GM19099 (cell line): ENCODE data around the gene ESYT3.

Source experiments
- POLR2A ChIP-seq: IDR thresholded peaks from 3 replicates; pipeline ENCODE4 v1.6.1; 2011; ENCODE audit warnings: low read depth; ENCODE audit not compliant: insufficient read length; ENCODE audit errors: extremely low read depth

The ESYT3 gene

DNA sequence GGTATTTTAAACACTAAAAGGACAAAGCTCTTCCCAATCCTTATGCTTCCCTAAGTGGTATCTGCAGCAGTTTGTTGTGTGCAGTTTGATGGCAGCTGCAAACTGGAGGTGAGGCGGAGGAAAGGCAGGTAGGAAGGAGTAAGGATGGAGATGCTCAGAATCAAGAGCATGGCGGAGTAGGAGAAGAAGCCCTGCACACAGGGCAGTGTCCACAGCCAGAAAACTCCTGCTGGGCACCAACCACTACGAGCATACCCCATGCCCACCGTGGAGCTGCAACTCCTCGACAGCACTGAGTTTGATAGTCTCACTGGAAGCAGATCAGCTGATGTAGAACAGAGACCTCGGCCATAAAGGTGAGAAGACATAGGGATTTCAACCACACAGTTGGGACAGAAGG lies 30.3 kb upstream of the ESYT3 start:
- TF ChIP-seq POLR2A = no peak

DNA sequence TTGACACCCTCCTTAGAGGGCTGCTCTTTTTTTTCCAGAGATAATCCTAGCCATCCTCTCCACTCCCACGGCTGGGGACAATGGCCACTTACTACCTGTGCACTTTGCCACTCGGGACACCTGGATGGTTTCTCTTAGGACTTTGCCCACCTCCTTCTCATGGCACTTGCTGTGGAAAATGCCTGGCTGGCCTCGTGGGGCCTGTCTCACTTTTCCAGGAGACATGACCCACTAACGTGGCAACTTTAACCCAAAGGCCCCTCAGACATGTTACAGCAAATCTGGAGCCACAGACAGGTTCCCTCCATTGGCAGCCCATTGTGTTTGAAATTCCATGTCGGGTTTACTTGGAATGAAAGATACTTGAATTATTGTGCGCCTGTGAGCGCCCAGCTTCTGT lies 29.4 kb upstream of the ESYT3 start:
- no peak for TF ChIP-seq POLR2A

DNA sequence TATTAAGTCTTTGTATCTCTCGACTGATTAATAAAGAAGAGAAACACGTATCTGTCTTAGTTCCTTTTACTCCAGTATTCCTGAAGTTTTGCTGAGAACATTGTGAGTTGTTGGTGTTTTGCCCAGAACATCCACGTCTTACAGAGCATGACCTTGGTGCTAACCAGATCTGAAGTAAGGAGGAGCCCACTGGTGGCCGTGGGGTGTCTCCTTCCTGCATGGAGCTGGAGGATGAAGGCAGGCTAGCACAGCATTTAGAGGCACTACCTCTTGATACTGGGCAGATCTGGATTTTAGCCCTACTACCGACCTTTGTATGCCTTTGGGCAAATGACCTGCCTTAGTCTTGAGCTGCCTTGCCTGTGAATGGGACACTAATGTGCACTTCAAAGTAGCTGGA lies 28.9 kb upstream of the ESYT3 start:
- TF ChIP-seq POLR2A = no peak

DNA sequence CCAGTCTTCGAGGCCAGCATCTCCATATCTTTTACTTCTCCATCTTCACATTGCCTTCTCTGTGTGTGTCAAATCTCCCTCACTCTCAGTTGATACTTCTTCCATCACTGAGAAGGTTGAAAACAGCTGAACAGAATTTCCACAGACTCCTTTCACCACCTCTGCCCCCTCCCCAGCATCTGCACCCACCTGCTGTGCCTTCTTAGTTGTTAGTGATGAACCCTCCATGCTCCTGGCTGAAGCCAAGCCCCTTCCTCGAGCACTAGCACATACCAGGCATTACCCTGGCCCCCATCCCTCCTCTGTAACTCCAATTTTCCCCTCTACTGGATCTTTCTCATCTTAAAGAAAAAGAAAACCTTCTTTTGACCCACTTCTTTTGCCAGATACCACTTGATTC lies 27.8 kb upstream of the ESYT3 start:
- no peak for TF ChIP-seq POLR2A

DNA sequence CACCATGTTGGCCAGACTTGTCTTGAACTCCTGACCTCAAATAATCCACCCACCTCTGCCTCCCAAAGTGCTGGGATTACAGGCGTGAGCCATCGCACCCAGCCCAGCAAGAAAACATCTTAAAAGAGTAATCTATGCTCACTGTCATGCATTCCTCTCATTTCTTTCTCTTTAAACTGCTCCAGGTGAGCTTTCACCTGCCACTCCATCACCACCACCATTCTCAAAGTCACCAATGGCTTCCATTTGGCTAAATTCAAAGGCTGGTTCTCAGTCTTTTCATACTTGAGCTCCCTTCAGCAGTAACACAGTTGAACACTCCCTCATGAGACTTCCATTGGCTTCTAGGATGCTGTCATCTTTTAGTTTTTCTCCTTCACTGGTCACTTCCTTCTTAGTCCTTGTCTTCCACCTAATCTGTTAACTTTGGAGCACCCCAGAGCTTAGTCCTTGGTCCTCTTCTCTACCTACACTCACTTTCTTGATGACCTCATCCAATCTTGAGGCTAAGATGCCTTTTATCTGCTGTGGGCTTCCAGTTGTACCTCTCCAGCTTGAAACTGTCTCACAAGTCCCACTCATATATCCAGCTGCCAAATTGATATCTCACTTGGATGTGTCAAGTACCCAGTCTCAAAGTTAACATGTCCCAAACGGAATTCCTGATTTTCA lies 27.0 kb upstream of the ESYT3 start:
- TF ChIP-seq POLR2A = no peak

DNA sequence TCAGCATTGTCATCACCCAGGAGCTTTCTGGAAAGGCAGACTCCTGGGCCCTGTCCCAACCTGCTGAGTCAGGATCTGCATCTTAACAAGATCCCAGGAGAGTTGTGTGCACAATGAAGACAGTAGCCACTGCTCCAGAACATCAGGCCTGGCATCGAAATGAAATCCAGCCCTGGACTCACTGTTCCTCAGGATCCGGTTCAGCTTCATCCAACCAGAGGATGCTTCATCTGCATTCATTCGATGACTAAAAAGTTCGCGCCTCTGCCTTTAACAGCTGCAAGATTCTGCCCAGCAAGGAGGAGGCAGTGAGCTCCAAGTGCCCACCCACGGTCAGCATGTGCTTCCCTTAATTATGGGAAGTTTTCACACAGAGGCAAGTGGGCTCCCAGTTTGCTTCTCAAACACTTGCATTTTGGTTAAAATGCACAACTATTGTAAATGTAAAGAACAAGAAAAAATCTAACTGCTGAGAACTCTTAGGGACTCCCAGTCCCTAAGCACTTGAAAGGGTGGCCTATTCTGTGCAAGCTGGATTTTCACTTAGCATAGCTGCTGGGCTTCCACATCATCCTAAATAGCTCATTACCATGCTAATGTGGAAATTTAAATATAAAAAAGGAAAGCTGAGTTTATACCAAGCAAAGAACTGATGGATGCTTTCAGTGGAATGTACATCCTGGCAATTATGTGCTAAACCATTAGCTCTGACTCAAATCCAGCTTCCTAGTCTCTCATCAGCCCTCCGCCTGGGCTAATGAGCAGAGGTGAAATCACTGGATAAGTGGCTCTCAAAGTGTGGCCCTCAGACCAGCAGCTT lies 25.5 kb upstream of the ESYT3 start:
- no peak for TF ChIP-seq POLR2A

DNA sequence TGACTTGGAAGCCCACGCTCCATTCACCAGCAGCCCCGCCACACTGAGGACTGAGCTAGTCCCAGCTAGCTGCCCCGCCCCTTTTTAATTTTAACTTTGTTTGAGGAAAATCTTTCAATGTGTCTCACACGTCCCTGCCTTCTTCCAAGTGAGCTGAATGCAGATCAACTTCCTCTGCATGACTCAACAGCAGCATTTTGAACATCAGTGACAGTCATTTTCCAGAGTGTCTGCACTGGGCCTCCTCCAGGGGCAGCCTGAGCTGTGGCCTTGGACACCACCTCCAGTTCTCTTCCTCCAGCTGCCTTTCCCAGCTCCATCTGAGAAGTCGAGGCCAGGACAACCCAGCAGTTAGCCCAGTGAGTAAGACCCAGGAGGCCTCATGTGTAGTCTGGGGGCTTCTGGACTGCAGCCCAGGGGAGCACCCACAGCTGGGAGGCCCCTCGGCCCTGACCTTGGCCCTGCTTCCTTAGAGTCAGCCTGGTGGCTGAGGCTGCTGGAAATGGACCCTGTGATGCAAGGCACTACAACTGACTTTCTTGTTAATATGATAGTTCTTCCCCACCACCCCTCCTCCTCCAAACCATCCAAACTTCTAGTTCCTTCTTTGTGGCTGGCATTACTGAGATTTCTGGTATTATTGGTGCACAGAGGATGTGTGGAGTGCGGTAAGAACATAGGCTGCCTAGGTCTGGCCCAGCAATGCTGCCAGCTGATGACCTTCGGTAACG lies 21.4 kb upstream of the ESYT3 start:
- TF ChIP-seq POLR2A = no peak

DNA sequence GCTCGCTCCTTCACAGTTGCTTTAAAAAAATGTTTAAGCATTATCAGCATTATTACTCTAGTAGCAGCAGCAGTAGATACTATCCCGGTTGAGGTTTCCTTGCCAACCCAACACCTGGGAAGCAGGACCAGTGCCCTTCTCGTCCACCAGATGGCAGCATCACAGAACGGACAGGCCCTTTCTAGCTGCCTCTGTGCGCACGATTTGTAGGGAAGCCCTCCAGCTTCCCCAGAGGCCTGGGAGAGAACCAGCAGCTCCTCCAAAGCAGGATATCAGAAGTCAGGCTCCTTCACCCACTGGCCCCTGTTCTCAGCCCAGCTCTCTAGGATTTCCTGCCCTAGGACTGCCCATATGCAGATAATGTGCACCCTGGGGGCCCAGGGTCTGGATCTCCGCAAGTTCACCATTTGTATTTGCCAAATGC lies 16.8 kb upstream of the ESYT3 start:
- TF ChIP-seq POLR2A = no peak

DNA sequence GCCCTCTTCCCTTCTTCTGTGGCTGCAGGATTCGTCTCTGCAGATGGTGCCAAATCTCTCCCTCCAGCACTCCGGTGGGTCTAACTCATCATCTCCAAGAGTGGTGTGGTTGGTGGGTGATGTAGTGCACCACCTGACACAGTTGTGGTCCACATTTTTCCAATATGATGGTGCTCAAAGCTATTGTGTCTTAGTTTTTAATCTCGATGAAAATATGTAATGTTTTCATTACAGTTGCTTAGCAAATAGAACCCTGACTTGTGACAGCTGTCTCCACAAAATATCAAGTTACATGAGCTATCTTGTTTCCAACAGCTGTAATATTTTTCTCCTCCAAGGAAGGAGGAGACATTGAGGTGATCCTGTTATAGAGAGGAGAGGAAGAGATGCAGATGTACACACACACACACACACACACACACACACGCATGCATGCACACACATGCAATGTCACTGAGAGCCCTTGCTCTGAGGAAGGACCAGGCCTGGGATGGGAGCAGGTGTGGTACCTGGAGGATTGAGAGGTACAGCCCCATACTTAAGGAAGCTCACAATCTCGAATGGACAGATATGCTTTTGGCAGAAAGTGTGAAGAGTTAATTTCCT lies 15.7 kb upstream of the ESYT3 start:
- no peak for TF ChIP-seq POLR2A

DNA sequence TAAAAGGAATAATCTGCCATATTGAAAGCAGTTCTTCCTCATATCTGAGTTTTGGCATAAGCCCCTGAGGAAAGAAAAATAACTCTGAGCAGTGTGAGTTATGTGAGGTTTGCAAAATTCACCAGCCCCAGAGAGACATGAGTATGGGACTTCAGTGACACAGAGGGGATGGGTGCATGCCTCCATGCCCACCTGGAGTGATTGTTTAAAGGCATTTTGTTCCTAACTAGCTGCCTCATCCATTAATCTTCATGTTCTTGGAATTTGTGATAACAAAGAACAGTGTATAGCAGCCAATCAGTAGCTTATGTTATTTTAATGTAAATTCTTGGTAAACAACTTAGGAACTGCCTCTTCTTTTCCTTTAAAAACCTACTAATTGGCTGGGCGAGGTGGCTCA lies 11.1 kb upstream of the ESYT3 start:
- TF ChIP-seq POLR2A = no peak

DNA sequence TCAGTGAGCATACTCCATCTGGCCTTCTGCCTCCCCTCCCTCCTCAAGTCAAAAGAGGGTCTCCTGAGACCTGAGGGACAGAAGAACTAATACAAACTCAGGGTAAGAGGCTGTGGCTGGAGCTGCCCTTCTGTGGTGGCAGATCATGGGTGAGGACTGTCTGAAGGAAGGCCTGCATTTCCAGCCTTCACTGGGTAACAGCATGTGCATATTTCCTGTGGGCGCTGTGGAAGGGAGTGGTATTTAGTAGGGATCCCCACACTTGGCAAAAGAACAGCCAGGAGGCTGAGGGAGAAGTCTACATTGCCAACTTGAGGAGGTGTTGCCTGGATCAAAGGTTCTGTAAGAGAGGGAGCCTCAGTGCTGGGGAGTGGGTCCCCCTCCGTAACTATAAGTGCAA lies 10.1 kb upstream of the ESYT3 start:
- no peak for TF ChIP-seq POLR2A

DNA sequence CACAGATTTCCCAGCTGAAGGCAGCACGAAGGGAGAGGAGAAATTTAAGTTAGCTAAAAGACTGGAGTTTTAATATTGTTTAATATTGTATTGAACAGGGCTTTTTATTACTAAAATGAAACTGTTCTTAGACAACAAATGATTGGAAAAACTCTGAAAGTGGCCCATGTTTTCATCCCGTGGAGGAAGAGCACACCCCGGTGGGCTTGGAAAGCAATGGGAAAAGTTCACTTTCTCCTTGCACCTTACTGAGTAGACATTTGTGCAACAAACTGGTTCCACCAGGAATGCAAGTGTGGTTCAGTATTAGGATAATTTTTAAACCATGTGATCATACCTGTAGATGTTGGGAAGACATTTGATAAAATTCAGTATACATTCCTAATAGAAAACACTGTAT lies 8.2 kb upstream of the ESYT3 start:
- TF ChIP-seq POLR2A = no peak

DNA sequence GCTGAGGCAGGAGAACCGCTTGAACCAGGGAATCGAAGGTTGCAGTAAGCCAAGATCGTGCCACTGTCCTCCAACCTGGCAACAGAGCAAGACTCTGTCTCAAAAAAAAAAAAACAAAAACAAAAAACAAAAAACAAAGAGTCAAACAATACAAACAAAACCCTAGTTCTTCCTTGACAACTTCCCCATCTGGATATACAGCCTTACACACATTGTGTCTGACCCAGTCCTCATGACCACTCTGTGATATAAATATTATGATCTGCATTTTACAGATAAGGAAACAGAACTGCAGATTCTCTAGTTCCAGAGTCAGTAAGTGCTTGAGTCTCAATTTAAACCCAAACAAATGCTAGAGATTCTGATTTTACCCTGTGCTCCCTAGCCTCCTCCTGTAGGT lies 4.8 kb upstream of the ESYT3 start:
- TF ChIP-seq POLR2A = no peak

DNA sequence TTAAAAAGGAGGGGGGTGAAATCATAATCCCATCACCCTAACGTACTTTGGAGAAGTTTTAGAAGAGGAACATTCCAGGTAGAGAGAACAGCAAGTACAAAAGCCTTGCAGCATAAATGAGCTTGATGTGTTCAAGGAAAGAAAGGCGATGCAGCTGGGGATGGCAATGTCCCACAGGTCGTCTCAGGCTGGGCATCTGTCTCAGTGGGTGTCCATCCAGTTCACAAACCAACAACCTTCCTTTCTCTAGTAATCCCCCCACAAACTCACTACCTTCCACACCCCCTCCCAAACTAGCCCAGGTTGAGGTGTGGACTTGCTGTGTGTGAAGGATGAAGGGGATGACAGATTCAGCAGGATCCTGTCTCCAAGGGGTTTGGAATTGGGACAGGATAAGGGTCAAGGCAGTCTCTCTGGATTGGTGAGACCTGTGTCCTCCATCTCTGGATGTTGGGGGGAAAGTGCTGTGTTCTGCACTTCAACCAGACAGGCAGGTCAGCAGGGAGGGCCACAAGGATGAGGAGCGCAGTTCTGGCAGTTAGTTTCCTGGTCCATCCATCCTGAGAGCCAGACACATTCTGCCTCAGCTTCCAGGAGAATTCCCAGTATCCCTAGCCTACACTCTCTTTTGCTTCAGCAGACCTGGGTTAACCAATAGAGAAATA lies 1.7 kb upstream of the ESYT3 start:
- no peak for TF ChIP-seq POLR2A

DNA sequence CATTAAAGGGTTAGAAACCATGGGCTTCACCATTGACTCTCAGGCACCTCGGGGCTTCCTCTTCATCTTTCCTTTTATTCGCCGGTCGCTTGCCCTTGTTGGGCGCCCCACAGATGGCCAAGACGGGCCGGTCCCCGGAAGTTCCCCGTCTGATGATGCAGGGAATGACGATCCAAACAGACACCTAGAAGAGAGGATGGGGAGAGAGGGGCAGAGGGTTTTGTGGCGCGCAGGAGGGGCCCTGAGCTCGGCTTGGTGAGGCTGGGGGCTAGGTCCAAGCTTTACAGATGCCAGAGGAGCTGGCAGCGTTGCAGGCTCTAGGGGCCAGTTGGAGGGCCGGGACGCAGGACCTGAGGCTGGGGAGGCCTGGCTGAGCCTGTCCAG lies 532 bp upstream of the ESYT3 start:
- TF ChIP-seq POLR2A = no peak
